22Rv1 (cell line): Measurements from ENCODE around the gene ATG2B.
"Not testable (repeated sequence)": the region's sequence is repeated elsewhere in the genome, so short reads cannot be mapped to it uniquely, and the experiment has no call there.

ENCODE experiments used
- H3K27ac ChIP-seq: fragments of 450-650 bp; 2 replicates; pipeline ENCODE4 v1.5.1; 2017
- ZFX ChIP-seq: fragments of 450-650 bp; IDR thresholded peaks from 2 replicates; pipeline ENCODE4 v1.6.1; 2017; ENCODE audit warnings: antibody characterized with exemption, borderline replicate concordance
- TF ChIP-seq, protein P1 (sequence below): fragments of 450-650 bp; IDR thresholded peaks from 2 replicates; pipeline ENCODE4 v1.5.1; 2017; ENCODE audit warnings: mild to moderate bottlenecking

Gene ATG2B

DNA sequence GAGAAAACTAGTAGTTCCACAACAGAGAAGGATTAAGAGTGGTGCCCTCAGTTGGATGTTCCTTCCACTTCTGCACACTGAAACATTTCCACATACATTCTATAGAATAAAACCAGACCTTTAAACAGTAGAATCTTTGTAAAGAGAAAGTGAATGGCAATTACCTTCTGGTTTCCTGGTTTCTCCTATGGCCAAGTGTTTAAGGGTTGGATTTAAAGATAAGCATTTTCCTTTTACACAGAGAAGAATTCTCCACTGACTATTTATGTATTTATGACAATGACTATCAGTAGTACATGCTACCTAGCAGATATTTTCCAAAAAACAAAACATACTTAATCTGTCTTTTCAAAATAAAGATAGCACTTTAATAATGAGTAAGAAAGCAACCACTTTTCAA lies 3.2 kb downstream of the ATG2B start:
- H3K27ac ChIP-seq, result no peak overlapping the region
- no peak for TF ChIP-seq ZFX
- TF ChIP-seq, protein P1, sequence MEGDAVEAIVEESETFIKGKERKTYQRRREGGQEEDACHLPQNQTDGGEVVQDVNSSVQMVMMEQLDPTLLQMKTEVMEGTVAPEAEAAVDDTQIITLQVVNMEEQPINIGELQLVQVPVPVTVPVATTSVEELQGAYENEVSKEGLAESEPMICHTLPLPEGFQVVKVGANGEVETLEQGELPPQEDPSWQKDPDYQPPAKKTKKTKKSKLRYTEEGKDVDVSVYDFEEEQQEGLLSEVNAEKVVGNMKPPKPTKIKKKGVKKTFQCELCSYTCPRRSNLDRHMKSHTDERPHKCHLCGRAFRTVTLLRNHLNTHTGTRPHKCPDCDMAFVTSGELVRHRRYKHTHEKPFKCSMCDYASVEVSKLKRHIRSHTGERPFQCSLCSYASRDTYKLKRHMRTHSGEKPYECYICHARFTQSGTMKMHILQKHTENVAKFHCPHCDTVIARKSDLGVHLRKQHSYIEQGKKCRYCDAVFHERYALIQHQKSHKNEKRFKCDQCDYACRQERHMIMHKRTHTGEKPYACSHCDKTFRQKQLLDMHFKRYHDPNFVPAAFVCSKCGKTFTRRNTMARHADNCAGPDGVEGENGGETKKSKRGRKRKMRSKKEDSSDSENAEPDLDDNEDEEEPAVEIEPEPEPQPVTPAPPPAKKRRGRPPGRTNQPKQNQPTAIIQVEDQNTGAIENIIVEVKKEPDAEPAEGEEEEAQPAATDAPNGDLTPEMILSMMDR, result no peak

DNA sequence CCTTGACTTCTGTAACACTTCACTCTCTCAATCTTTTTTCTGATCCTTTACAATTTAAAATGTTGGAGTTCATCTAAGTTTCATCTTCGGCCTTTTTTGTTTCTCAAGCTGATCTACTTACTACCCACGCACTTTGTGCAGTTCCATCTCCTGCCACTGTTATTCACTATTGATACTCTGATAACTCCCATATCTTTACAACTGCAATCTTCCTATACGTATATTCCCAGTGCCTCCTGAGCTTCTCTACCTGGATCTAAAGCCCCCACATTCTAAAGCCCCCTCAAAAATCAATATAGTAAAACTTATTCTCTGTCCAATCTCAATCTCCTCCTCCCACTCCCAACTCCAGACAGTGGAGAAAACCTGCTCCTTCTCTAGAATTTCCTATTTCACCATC lies 5.9 kb downstream of the ATG2B start:
- no peak for TF ChIP-seq ZFX
- TF ChIP-seq, protein P1, result no peak
- H3K27ac ChIP-seq, result no peak overlapping the region

DNA sequence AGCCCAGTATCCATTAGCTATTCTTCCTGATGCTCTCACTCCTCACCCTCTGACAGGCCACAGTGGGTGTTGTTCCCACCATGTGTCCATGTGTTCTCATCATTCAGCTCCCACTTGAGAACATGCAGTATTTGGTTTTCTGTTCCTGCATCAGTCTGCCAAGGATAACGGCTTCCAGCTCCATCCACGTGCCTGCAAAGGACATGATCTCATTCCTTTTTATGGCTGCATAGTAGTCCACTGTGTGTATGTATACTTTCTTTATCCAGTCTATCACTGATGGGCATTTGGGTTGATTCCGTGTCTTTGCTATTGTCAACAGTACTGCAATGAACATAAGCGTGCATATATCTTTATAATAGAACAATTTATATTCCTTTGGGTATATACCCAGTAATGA lies 8.9 kb downstream of the ATG2B start:
- no peak overlapping the region for H3K27ac ChIP-seq
- no peak for TF ChIP-seq ZFX
- TF ChIP-seq, protein P1, result no peak

DNA sequence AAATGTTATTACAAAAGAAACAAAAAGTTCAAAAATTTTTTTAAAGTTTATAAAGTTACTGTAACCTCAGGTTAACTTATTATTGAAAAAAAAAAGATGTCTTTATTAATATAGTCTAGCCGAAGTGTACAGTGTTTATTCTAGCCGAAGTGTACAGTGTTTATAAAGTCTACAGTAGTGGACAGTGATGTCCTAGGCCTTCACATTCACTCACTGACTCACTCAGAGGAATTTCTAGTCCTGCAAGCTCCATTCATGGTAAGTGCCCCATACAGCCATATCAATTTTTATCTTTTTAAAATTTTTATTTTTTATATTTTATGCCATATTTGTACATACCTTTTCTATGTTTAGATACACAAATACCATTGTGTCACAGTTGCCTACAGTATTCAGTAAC lies 10.4 kb downstream of the ATG2B start:
- H3K27ac ChIP-seq, result no peak overlapping the region
- no peak for TF ChIP-seq ZFX
- TF ChIP-seq, protein P1, result no peak

DNA sequence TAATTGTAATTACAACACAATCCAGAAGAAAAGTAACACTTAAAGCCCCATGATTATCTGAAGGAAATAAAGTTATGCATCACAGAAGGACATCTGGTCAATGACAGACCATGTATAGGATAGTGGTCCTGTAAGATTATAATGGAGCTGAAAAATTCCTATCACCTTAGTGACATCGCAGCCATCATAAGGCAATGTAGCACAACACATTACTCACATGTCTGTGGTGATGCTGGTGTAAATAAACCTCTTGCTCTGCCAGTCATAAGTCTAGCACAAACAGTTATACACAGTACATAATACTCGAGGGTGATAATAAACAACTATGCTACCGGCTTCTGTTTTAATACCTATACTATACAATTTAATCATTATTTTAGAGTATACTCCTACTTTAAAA lies 11.2 kb downstream of the ATG2B start:
- no peak for TF ChIP-seq ZFX
- TF ChIP-seq, protein P1, result no peak
- no peak overlapping the region for H3K27ac ChIP-seq

DNA sequence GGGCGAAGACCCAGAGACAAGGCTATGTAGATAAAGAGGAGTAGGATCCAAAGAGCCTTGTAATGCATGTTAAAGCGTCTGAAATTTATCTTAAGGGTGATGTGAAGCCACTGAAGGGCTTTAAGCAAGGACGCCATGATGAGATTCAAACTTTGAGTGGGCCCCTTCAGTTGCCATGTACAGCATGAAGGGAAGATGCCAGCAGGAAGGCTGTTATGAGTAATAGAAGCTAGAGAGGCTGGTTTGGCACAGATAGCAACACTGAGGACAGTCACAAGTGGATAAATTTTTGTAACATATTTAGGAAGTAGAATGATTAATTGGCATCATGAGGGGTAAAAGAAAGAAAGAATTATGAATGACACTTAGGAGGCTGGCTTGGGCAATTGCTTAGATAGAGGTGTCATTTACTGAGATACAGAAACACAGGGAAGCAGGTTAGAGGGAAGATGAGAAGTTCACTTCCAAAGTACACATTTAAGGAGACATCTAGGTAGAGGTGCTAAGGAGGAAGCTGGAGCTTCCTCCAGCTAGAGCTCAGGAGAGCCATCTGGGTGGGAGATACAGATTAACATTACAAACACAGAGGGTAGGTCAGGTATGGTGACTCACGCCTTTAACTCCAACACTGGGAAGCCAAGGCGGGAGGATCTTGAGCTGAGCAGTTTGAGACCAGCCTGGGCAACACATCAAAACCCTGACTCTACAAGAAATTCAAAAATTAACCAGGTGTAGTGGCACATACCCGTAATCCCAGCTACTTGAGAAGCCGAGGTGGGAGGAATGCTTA lies 13.7 kb downstream of the ATG2B start:
- no peak for TF ChIP-seq ZFX
- TF ChIP-seq, protein P1, result no peak
- H3K27ac ChIP-seq, result no peak overlapping the region

DNA sequence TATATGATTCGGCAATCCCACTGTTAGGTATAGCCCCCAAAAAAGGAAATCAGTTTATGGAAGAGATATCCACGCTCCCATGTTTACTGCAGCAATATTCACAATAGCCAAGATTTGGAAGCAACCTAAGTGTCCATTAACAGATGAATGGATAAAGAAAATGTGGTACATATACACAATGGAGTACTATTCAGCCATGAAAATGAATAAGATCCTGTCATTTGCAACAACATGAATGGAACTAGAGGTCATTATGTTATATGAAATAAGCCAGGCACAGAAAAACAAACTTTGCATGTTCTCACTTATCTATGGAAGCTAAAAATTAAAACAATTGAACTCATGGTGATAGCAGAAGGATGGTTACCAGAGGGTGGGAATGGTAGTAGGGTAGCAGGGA lies 15.2 kb downstream of the ATG2B start:
- H3K27ac ChIP-seq, result not testable (repeated sequence)

DNA sequence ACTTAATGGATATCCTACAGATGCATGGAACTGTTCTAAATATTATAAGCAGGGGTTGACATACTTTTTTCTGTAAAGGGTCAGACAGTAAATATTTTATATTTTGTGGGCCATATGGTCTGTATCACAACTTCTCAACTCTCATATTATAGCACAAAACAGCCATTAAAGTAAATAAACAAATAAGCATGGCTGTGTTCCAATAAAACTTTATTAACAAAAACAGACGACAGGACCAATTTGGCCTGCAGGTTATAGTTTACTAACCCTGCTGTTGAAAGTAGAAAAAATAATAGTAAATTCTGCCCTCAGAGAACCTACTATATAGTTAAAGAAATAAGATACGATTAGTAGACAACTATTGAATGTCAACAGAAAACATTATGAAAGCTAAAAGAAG lies 17.5 kb downstream of the ATG2B start:
- H3K27ac ChIP-seq, result no peak overlapping the region
- TF ChIP-seq ZFX, result no peak
- TF ChIP-seq, protein P1, result no peak
